DND-41 (cell line): ENCODE data around the gene SMARCA2.

Experiments
- CTCF ChIP-seq: IDR thresholded peaks from 2 replicates; pipeline ENCODE4 v1.5.1; 2012; ENCODE audit warnings: borderline replicate concordance, low read length, moderate library complexity, mild to moderate bottlenecking; ENCODE audit not compliant: poor library complexity, severe bottlenecking; ENCODE audit errors: extremely low read depth
- EZH2 ChIP-seq: IDR thresholded peaks from 3 replicates; pipeline ENCODE4 v1.6.1; 2012; ENCODE audit warnings: borderline replicate concordance, low read depth, mild to moderate bottlenecking, moderate library complexity, low read length, inconsistent platforms; ENCODE audit not compliant: severe bottlenecking

- no peak for TF ChIP-seq CTCF
- TF ChIP-seq EZH2 = no peak
Observed at GRCh38 chr9:2130941-2131340, 115.8 kb downstream of the SMARCA2 start.
